GM18909 (cell line): Measurements from ENCODE around the gene DGUOK.
"Not testable (repeated sequence)": the region's sequence is repeated elsewhere in the genome, so short reads cannot be mapped to it uniquely, and the experiment has no call there.

Experiments
- ATAC-seq: cut with Tn5 transposase; IDR thresholded peaks from one replicate; pipeline ENCODE4 v1.9.1; 2021; ENCODE audit warnings: mild to moderate bottlenecking; ENCODE audit not compliant: unreplicated experiment, poor library complexity

Gene DGUOK

DNA sequence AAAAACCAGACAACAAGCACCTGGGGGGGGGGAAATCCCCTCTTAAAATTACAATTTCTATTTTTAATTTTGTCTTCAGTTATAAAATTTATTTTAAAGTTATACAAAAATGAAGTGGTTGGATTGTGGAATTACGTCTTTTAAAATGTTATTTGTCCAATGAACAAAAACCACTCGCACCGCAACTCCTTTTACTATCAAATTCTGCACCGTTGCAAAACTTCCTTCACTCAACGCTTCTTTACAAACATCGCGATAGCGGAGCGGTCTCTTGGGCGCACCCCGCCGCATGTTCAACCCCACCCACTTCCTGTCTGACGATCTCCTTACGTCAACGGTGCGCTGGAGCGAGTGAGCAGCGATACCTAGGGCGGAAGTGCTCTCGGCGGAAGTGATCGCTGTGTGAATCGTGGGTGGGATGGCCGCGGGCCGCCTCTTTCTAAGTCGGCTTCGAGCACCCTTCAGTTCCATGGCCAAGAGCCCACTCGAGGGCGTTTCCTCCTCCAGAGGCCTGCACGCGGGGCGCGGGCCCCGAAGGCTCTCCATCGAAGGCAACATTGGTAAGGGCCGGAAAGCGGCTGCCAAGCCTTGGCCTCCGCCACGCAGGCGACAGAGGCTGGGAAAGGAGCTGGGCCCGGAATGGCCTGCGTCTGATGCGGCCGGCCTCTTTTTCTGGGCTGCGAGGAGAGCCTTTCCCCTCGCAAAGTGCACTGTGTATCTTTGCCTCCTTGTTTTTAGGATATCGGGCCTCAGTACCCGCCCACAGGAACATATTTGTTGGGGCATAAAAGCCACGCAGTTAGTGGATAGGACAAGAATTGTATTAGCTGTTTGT is at the start of gene DGUOK:
Gene DGUOK, plus strand, starts transcription at position 388 of the 835 bp plus-strand sequence. Its CDS starts 31 bp downstream, at position 419.
- ATAC-seq = peak; percentile 99

DNA sequence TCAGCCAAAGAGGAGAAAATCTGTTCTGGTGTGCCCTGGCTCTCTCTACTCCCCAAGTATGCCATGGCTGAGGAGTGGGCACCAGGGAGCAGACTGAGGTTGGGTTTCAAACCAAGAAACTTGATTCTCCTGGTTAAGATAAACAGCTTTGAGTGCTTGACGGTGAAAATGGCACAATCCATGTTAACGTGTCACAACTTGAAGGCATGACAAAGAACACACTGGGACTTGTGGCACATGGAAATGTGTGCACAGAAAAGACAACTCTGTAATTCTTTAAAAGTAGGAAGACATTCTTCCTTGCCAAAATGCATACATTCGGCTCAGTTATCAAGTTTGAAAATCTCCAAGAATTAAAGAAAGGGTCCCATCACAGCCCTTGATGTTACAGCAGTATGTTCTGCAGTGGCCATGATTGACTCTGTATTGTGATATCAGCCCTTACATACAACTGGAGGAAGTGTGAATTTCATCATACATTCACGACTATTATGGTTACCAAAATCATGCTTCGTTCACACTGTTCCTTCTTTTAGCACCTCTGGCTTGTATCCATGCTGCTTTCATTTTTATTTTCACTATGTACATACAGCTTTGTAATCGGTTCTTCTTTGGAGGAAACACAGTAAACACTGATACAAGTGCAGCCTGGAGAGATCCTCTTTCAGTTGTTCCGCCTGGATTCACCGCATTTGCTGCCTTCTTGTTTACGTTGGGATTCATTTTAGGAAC is 49.4 kb upstream of the DGUOK start:
- no peak for ATAC-seq

DNA sequence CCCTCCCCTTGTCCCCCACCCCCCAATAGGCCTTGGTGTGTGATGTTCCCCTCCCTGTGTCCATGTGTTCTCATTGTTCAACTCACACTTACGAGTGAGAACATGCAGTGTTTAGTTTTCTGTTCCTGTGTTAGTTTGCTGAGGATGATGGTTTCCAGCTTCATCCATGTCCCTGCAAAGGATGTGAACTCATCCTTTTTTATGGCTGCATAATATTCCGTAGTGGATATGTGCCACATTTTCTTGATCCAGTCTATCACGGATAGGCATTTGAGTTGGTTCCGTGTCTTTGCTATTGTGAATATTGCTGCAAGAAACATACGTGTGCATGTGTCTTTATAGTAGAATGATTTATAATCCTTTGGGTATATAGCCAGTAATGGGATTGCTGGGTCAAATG is 48.7 kb upstream of the DGUOK start:
- ATAC-seq = not testable (repeated sequence)

DNA sequence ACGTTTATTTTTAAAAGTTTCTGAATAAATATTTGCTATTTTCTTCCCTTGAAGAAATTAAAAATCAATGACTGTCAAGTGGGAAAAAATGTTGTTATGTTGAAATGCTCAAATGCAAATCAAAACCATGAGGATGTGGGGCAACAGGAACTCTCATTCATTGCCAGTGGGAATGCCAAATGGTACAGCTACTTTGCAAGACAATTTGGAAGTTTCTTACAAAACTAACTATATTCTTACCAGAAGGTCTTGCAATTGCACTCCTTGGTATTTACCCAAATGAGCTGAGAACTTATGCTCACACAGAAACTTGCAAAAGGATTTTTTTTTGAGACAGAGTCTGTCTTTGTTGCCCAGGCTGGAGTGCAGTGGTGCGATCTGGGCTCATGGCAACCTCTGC is 41.3 kb upstream of the DGUOK start:
- no peak for ATAC-seq

DNA sequence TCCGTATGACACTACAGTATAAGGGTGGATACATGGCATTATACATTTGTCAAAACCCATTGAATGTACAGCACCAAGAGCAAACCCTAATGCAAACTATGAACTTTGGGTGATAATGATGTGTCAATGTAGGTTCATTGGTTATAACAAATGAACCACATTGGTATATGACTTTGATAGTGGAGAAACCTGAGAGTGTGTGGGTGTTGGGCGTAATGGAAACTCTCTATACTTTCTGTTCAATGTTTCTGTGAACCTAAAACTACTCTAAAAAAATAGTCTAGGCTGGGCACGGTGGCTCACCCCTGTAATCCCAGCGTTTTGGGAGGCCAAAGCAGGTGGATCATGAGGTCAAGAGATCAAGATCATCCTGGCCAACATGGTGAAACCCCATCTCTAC is 40.3 kb upstream of the DGUOK start:
- ATAC-seq = no peak

DNA sequence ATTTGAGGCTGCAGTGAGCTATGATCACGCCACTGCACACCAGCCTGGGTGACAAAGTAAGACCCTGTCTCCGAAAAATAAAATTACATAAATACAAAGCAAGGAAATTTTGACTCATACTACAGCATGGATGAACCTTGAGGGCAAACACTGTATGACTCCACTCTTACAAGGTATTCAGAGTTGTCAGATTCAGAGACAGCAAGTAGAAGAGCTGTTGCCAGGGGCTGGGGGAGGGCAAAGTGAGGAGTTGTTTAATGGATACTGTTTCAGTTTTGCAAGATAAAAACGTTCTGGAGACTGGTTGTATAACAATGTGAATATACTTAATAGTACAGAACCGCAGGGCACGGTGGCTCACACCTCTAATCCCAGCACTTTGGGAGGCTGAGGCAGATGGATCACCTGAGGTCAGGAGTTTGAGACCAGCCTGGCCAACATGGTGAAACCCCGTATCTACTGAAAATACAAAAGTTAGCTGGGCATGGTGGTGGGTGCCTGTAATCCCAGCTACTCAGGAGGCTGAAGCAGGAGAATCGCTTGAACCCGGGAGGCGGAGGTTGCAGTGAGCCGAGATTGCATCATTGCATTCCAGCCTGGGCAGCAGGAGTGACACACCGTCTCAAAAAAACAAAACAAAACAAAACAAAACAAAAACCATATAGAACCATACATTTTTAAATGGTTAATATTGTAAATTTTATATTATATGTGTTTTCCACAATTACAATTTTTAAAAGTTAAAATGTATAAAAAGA is 38.9 kb upstream of the DGUOK start:
- not testable (repeated sequence) for ATAC-seq

DNA sequence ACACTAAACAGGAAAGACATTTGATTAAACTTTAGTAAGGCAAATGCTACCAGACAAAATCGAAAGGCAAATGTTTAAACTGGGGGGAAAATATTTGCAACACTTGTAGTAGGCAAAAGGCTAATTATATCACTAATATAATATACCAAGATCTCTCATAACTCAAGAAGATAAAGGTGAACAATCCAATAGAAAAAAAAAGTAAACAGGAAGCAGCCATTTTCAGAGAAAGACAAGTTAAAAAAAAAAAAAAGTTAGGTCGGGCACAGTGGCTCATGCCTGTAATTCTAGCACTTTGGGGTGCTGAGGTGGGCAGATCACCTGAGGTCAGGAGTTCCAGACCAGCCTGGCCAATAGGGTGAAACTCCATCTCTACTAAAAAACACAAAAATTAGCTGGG is 38.3 kb upstream of the DGUOK start:
- no peak for ATAC-seq

DNA sequence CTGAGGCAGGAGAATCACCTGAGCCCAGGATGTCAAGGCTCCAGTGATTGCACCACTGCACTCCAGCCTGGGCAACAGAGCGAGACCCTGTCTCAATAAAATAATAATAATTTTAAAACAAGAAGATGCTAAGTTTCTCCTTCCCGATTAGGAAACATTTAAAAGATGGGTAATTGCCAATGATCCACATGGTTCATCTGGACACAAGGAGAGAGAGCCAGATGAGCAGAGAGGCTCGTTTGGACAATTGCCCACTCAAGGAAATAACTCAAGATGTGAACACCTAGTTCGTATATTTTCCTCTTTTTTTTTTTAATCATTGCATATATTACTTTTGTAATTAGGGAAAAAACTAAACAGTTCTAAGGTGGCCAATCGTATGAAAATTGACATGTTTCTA is 37.5 kb upstream of the DGUOK start:
- ATAC-seq = no peak

DNA sequence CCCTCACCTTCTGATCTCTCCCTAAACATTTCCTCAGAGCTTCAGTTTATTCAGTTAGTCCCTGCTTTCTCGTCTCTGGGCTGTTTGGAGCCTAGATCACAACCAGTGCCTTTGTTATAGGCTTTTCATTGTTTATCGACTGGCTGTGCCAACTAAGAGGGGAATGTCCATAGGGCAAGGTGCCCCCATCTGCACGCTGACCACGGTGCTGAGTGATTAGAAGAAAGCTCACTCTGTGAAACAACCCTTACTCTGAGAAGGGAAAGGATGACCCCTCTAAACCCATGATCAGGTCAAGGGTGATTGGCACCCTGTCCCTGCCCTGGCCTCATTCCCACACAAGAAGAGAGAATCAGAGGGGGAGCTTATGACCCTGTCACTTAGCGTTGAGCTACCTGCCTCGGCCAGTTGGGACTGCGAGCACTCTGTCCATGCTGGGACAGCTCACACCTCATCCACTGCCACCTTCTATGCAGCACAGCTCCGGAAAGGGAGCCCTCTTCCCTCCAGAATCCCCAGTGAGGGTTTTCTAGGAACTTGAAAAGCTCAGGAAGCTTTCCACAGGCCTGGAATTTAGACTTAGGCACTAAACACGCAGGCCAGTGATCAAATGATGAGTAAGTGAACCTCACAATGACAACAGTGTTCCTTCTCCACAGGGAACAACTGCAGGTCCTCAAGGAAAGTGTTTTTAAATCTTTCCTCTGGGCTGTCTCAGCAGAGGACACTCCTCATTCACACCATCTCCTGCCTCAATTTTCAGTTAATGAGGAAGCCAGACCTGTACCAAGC is 36.2 kb upstream of the DGUOK start:
- no peak for ATAC-seq

DNA sequence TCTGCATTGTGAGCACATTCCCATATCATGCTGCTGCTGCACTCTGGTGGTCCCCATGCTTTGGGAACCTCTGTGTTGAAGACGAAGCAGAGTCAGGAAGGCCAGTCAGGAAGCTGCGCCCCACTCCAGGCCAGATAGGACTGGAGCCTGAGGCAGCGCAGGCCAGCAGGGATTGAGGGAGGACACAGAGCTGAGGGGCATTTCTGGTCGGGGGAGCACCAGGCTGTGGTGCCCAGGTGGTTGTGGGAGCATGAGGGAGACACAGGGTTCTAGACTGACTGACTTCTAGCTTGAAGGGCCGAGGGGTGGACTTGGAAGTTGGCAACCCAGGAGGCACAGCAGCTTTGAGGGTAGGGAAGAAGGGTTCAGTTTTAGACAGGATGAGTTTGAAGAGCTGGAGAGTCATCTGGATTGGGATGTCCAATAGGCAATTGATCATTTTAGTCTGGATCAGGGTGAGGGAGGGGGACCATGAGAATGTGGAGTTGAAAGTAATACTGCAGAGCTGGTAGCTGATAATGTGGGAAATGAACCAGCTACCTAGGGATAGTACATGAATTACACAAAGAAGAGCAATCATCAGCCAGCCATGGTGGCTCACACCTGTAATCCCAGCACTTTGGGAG is 35.3 kb upstream of the DGUOK start:
- no peak for ATAC-seq

DNA sequence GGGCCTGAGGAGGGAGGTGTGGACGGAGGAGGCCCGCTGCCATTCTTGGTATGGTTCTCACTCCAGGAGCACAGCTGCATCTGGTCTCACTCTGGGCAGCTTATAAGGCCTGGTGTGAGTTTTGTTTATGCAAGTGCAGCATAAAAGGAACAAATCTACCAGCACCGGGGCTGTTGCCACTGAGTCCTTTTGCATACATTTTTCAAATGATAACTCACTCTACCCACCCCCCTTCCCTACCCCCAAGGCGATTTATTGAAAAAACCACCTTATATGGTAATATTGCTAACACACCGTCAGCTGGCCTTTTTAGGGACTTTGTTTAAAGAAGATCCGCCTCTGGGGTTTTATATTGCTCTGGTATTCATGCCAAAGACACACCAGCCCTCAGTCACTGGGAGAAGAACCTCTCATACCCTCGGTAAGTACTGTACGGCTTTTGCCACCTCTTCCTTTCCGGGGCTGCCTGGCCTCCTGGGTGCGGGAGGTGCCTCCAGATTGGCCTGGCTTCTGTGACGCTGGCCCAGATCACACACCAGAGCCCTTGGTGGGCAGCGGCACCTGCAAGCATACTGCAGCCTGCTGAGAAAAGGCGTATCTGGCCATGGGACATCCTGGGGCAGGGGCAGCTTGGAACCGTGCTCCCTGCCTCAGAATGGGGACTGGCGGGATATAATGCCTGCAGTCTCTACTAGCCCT is 33.9 kb upstream of the DGUOK start, which contains the start of gene ACTG2:
Gene ACTG2, plus strand, starts transcription at position 378 of the 699 bp plus-strand sequence. CDS start 8,304 bp downstream, outside the sequence.
- no peak for ATAC-seq

DNA sequence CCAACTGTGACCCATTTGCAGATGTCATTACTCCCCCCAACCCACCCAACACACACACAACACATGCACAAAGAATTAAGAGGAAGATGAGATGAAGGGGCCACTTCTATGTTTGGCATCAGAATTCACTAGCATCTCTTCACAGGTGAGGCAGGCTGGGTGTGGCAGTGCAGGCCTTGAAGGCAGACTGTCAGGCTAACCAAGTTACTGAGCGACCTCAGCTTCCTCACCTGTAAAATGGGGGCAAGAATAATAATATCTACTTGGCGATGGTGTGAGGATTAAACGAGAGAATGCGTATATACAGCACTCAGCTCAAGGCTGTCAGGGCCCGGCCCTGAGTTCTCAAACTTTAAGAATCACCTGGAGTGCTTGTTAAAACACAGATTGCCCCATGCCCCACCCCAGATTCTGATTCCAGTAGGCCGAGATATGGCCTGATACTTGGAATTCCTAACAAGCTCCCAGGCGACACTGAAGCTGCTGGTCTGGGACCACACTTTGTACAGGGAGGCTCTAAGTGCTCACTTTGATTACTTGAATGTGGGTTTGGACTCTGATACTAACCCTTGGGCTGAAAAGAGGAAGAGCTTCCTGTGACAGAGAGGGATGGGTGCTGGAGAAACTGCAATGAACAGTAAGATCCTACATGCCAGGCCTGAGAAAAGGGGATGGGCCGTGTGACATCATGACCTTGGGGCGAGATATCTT is 32.8 kb upstream of the DGUOK start:
- no peak for ATAC-seq

DNA sequence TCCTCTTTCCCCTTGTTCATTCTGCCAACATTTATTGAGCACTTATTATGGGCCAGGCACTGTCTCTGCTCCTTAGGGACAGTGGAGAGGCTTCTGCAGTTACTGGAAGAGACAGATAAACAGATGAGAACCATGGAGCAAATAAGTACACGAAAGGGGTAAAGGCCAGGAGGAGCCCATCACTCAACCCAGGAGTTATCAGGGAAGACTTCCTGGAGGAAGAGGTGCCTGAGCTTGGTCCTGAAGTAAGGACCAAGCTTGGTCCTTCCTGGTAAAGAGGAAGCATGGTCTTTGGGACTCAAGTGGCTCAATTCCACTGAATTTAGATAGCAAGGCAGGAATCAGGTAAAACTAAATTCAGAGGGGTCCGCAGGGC is 32.2 kb upstream of the DGUOK start:
- ATAC-seq = no peak

DNA sequence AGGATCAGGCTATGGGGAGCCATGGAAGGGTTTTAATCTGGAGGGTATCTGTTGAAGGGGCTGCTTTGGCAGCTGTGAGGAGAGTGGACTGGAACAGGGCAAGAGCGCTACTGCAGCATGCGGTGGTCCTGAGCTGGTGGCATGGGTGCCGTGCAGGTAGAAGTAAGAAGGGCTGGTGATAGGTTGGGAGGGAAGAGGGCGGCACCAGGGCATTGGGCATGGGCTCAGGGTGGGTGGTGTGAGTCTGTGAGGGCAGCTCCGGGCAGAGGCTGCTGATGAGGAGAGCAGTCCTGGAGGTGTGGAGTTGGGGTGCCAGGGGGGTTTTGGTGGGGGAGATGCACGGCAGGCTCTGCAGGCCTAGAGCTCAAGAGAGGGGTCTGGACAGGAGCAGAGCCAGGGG is 31.8 kb upstream of the DGUOK start:
- ATAC-seq = no peak

DNA sequence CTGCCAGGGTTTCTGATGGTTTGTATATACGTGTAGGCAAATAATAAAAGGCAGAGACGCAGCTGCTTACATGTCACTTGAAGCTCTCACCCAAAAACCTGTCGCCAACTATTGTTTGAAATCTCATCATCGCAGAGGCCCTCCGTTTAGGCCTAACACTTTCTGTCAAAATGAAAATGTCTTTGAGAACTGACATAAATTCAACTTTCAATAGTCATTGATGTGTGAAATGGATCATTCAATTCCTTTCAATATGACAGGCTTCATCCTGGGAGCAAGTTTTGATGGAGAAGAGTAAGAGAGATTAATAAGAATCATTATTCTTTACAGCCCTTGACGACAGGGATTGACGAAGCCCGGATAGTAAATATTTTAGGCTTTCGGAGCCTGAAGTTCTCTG is 31.2 kb upstream of the DGUOK start:
- no peak for ATAC-seq

DNA sequence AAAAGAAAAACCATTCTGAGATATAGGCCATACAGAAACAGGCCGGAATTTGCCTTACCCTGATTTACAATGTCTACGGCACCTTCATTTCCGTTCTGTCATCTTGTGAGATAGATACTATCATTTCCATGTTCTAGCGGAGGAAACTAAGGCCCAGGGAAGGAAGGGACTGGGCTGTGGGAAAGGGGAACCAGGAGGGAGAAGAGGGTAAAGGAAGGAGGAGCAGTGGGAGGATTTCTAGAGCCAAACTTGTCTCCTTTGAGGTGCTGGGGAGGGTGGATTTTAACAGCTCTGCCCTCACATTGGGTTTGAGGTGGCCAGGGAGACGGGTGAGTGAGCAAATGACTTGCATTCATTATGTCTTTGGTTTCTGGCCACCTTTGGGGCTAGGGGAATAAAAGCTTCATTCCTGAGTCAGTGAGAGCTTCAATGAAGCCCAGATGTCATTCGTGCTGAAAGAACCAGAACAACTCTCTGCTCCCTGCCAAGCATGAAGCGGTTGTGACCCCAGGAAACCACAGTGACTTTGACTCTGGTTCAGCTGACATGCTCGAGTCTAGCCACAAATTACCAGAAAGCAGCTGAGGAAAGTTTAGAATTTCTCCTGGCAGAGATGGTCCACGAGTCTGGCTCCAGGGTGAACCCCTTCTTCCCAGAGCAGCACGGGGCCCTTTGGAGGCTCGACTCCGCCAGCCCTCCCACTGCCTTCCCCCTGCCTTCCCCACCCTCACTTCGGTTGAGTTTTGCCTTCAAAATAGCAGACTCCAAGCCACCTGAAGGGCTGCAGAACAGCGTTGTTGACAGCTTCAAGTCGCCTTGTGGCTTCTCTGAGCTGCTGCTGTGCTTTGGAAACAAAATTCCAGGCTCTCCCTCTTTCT is 30.1 kb upstream of the DGUOK start:
- no peak for ATAC-seq

DNA sequence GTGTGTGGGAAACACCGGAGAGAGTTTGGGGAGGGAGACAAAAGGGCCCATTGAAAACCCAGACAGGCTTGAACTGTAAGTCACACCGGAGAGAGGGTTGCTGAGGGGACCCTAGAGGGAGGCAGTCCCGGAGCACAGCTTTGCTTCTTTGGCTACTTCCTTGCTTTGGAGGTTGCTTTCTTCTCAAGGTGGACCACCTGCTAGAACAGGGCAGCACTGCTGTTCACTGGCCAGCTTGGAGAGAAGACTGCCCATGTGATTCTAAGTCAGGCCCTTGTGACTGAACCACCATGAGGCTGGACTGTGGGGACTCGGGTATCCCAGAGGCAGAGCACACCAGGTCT is 29.5 kb upstream of the DGUOK start:
- ATAC-seq = no peak

DNA sequence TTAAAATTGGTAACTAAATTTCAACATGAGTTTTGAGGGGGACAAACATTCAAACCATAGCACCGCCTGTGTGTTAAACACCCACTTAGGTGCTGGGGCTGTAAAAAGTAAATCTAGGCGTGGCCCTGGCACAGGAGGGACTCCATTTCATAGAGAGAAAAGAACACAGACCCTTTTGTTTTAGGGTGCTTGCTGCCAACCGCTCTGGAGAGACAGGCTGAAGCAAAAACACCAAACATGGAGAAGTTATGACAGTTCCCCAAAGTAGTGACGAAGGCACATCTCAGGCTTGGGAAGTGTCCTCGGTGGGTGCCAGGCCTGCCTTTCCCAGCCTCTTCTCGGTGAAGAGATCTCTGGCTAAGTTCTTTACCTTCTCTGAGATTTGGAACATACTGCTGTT is 28.7 kb upstream of the DGUOK start:
- ATAC-seq = no peak
